H54 (cell line): ENCODE measurements around the gene FLVCR2.
"Not testable (repeated sequence)": the region's sequence is repeated elsewhere in the genome, so short reads cannot be mapped to it uniquely, and the experiment has no call there.

ENCODE experiments used
- DNase-seq: peaks from one replicate; pipeline ENCODE4 v3.0.0; 2011; ENCODE audit warnings: low spot score, mixed read lengths; ENCODE audit not compliant: insufficient read length
- FAIRE-seq: peaks from 3 replicates; lab custom pipeline; 2011; peaks lifted over from hg19 to GRCh38; lab: Jason Lieb, UNC
- POLR2A ChIP-seq: IDR thresholded peaks from 2 replicates; pipeline ENCODE4 v1.6.1; 2011; ENCODE audit warnings: low read depth, mild to moderate bottlenecking, low read length

The FLVCR2 gene

DNA sequence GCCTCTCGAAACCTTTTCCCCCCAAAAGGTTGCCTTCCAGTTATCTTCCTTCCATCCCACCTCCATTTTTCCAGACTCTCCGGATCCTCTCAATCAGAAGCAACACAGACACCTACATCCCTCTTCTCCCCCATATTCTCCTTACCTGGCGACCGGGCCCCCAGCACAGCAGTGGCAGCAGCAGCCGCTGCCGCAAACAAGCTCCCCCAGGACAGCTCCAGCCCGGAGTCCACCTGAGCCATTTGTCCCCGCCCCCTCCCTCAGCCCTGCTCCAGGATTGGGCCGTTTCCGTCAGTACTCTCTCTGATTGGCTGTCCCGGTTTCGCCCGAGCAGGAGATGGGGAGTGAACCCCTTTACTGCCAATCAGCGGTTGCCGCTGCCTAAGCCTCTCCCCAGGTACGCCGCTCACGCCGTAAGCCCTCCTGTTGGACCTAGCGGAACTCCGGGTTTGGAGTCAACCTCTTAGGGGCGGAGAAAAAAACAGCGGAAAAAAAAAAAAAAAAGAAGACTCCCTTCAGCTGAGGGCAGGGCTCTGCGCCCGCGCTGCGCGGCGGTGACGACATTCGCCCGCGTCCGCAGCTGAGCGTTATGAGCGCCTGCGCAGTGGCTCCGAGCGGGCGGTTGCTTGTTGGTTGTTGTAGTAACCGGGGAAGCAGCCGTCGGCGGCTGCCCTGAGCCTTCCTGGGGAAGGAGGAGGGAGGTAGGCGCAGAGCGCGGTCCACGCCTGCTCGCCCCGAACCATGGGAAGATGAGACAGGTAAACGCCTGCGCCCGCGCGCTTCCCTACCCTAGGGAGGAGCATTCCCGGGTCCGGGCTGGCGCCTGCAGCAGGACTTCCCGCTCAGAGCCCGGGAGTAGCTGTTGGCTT is 82.4 kb downstream of the FLVCR2 start, which contains the start of the genes ERG28 and TTLL5:
ERG28 (minus strand) TSS at position 247 of the 869 bp plus-strand sequence. CDS start 3,374 bp downstream, outside the sequence.
TTLL5 (plus strand) TSS at position 617 of the 869 bp plus-strand sequence. CDS start 1,904 bp downstream, outside the sequence.
- FAIRE-seq, result peak; percentile 93
- peak; percentile 82 for DNase-seq
- TF ChIP-seq POLR2A, result peak; percentile 55

DNA sequence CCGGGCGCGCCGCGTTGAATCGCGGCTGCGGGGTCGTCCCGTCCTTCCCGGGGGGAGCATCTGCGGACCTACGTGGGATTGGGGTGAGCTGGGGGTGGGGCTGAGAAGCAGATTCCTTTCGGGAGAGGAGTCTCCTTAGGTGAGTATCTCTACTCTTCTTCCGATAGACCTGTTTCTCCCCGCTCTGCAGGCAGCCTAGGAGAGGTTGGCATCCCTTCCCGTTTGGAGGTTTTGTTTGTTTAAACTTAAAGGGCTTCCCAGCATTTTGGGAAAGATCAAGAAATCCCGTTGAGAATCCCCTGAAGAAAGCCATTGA is 83.0 kb downstream of the FLVCR2 start:
- DNase-seq (no peak), FAIRE-seq (no peak)
- TF ChIP-seq POLR2A, result no peak

DNA sequence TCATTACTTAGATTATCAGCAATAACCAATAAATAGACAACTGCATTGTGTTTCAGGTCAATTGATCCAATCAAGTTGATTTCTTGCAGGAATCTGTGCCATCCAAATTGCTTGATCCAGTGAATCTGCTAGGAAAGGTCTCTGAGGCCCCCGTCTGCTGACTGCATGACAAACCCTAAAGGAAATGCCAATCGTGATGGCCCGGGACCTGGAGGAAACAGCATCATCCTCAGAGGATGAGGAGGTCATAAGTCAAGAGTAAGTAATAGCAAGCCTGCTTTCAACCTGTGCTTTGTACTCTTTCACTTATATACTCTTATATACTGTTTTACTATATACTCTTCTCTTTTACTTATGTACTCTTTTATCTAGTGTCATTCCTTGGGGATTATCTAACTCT is 84.5 kb downstream of the FLVCR2 start:
- no peak for FAIRE-seq
- no peak for DNase-seq
- TF ChIP-seq POLR2A, result no peak

DNA sequence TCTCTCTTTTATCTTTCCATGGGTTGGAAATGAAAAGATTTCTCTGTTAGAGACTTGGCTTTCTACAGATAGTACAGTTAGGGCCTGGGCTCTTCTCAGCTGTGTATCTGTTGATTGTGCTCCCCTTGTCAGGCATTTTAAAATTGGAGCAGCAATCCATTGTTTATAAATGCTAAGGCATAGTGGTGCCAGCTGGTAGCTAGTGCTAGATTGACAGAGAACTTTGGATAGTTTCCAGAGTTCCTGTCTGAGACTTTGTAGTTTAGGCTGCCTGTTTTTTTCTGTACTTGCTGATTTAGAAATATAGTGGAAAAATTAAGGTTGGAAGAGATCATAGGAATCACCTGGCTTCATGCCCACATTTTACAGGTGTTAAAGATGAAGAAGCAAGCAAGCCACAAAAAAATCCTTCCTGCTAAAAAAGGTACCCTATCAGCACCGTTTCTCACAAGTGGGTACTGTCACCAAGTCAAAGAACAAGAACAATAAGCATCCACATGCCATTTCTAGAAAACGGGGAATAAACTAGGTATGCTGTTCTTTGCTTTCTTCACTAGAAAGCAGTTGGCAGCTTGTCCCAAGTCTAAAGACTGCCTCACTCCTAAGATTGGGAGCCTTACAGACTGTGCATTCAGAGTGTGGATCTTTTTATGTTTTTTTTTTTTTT is 88.8 kb downstream of the FLVCR2 start:
- FAIRE-seq (no peak), DNase-seq (no peak)
- TF ChIP-seq POLR2A, result no peak

DNA sequence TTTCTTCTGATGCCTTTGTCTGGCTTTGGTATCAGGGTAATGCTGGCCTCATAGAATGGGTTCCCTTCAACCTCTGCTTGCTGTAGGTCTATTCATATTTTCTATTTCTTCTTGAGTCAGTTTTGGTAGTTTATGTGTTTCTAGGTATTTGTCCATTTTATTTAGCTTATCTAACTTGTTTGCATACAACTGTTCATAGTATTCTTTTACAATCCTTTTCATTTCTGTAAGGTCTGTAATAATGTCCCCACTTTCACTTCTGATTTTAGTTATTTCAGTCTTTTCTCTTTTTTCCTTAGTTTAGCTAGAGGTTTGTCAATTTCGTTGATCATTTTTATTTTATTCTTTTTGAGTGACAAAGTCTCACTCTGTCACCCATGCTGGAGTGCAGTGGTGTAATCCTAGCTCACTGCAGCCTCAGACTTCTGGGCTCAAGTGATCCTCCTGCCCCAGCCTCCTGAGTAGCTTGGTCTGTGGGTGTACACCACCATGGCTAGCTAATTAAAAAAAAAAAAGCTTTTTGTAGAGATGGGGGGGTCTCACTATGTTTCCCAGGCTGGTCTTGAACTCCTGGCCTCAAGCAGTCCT is 94.3 kb downstream of the FLVCR2 start:
- FAIRE-seq, result no peak
- no peak for TF ChIP-seq POLR2A
- no peak for DNase-seq

DNA sequence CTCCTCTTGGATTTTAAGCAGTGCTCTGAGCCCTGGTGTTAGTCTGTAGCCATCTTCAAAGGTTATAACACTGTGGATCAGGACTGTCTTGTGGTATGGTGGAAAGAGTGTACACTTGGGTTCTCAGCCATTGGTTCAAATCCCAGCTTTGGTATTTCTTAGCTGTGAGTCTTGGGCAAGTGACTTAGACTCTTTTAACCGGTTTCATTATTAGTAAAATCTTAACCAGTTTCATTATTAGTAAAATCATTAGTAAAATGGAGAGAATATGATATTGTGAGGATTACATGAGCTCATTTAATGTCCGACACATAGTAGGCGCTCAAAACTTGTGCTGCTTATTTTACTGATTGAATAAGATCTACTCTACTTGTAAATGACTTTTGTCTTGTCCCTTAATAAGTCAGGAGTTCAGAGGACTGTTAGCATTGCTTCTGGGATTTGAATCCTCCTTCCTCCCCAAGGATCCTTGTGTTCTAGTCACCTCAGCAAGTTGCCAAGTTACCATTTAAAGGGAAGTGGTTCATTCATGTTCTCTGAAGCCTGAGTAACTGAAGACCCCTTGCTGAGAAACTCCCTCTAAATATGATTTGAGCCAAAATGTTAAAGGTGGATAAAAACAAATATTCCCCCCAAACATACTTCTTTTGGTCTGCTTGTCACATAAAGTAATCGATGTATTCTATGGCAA is 95.1 kb downstream of the FLVCR2 start:
- TF ChIP-seq POLR2A, result no peak
- no peak for DNase-seq
- no peak for FAIRE-seq

DNA sequence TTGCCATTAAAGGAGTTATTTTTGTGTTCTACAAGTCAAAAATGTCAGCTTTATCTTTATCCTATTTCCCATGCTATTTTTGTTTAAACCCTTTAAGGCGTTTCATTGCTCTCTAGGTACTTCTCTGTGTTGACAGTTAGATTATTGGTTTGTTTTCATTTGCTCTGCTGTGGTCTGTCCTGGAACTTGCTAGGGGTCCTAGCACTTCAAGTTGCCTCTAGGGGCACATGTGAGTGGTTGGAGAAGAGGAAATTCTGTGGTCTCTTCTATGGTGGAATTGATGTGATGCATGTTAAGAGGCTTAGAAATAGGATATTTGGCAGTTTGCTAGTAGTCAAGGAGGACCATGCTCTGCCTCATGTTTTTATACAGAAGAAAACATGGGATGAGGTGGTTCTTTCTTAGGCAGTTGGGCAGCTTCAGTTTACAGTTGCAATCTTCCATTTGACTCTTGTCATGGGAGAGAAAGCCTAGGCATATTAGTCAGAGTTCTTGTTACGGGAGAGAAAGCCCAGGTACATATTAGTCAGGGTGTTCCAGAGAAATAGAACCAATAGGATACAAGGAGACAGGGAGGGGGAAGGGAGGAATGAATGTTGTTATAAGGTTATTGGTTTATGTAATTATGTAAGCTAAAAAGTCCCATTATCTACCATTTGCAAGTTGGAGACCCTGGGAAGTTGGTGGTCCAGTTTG is 97.0 kb downstream of the FLVCR2 start:
- no peak for DNase-seq
- TF ChIP-seq POLR2A, result no peak
- FAIRE-seq, result no peak

DNA sequence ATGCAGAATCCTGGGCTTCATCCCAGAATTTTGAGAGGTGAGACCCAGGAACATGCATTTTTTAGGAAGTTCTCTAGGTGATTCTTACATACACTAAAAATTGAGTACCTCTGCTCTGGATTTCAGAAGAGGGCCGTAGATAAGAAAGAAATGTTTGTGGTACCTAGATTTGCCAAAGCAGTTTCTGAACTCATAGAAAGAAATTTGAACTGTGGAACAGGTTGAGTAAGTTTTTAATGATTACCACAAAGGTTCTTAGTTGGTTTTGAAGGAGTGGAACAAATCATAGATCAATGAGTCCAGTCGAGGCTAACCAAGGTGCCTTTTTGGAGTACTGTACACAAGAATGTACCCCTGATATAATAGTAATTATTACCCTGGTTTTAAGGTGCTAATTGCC is 107.5 kb downstream of the FLVCR2 start:
- TF ChIP-seq POLR2A, result no peak
- DNase-seq (no peak), FAIRE-seq (no peak)

DNA sequence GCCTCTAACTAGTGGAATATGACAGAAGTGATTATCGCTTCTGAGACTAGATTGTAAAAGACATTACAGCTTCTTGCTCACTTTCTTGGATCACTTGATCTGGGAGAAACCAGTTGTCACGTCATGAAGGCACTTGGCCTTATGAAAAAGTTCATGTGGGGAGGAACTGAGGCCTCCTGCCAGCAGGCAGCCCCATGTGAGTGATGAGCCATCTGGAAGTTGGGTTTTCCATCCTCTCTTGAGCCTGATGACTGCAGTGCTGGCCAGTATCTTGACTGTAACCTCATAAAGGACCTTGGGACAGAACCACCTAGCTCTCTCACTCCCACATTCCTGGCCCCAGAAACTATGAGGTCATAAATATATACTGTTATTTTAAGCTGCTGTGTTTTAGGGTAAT is 110.6 kb downstream of the FLVCR2 start:
- FAIRE-seq, result no peak
- no peak for DNase-seq
- TF ChIP-seq POLR2A, result no peak

DNA sequence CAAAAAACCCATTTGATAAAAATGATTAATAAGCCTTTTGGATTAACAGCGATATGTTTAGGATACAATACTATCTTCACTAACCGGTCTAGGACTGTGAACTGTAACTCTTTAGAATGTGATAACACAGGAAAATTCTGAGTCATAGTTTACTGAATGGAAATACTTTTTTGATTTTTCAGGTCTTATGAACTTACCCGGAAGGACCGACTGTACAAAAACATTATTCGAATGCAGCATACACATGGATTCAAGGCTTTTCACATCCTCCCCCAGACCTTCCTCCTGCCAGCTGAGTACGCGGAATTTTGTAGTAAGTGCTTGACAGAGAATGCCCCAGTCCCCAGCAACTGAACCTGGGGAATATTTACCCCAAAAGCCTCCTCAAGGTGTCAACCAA is 111.6 kb downstream of the FLVCR2 start:
- DNase-seq (no peak), FAIRE-seq (no peak)
- TF ChIP-seq POLR2A, result no peak

DNA sequence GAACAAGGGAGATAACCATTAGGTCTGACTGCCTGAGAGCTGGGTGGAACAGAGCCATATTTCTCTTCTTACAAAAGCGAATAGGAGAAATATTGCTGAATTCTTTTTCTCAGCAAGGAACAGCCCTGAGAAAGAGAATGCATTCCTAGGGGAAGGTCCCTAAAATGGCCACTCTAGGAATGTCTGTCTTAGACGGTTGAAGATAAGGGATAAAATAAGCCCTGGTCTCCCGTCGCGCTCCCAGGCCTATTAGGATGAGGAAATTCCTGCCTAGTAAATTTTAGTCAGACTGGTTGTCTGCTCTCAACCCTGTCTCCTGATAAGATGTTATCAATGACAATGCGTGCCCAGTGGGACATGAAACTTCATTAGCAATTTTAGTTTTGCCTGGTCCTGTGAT is 116.6 kb downstream of the FLVCR2 start:
- not testable (repeated sequence) for DNase-seq, FAIRE-seq

DNA sequence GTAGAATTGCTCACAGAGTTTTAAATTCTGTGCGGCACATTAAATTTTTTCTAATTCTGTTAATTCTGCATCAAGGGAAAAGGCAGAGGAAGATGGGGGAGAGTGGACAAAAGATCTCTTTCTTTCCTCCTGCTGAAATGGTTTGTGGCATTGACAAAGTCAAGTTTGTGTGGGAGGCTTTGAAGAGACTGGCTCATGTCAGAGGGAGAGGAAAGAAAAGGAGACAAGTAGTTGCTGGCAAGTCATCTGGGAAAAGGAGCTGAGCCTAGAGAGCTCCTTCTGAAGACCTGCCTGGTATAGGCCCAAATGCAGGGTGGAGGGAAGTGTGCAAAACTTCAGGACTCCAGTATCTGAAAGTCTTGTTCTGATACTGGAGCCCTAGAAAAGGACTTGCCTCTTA is 119.0 kb downstream of the FLVCR2 start:
- FAIRE-seq (no peak), DNase-seq (no peak)
- TF ChIP-seq POLR2A, result no peak
